ENCODE measurements around the gene SLC25A47. TPM values are rescaled to one million over a fixed set of nuclear protein-coding genes. Genes with fewer than 3 reads are reported as not detected.
"Not testable (repeated sequence)": the region's sequence is repeated elsewhere in the genome, so short reads cannot be mapped to it uniquely, and the experiment has no call there.

SLC25A47 gene
- total and polyA plus RNA-seq, 8 donors, result 0.73 TPM; not detected in 7

- intact Hi-C loops (cut with DNase I; ENCODE audit: low total_unique reads), result no loop called here
- TF ChIP-seq EP300 (IDR thresholded peaks at IDR 0.05), result no peak
- no peak for TF ChIP-seq POLR2AphosphoS5 (IDR thresholded peaks at IDR 0.05)
- TF ChIP-seq POLR2A (IDR thresholded peaks at IDR 0.05), result no peak
- no peak for TF ChIP-seq CTCF (IDR thresholded peaks at IDR 0.05)
- Histone ChIP-seq H3K4me3 (no peak overlapping the region), H3K27ac (peak overlapping the region in 1 of 5 donors; percentile 81), H3K36me3 (peaks cover 17 to 39% (median 31%) of the 10 kb centered on the region in 4 donors), H3K4me1 (peaks cover 16 to 52% (median 32%) of the 10 kb centered on the region in 4 donors), H3K27me3 (no peaks in the 10 kb centered on the region), H3K9me3 (no peaks in the 10 kb centered on the region)
- WGBS, 5 donors, result 81 to 86% (median 83%) methylated on average over 11 to 12 of the region's 12 CpGs
- peak in 1 of 2 donors; percentile 9 for DNase-seq
Observed at GRCh38 chr14:100294213-100294962, 28.8 kb upstream of the SLC25A47 start.

- 73 to 95% (median 91%) methylated on average over 2 of the region's 2 CpGs for WGBS, 5 donors
- TF ChIP-seq EP300 (IDR thresholded peaks at IDR 0.05) (no peak), POLR2A (IDR thresholded peaks at IDR 0.05) (no peak), CTCF (IDR thresholded peaks at IDR 0.05) (no peak), POLR2AphosphoS5 (IDR thresholded peaks at IDR 0.05) (no peak)
- Histone ChIP-seq H3K4me1 (peaks cover 16 to 52% (median 32%) of the 10 kb centered on the region in 4 donors), H3K36me3 (peaks cover 17 to 39% (median 31%) of the 10 kb centered on the region in 4 donors), H3K27me3 (no peaks in the 10 kb centered on the region), H3K27ac (peak overlapping the region in 1 of 5 donors; percentile 81), H3K4me3 (no peak overlapping the region), H3K9me3 (no peaks in the 10 kb centered on the region)
- DNase-seq, result peak in 1 of 2 donors; percentile 1
- intact Hi-C loops (cut with DNase I; ENCODE audit: low total_unique reads), result no loop called here
Observed at GRCh38 chr14:100294963-100295330, 28.2 kb upstream of the SLC25A47 start.

- TF ChIP-seq EP300 (IDR thresholded peaks at IDR 0.05) (no peak), POLR2A (IDR thresholded peaks at IDR 0.05) (no peak), POLR2AphosphoS5 (IDR thresholded peaks at IDR 0.05) (no peak), CTCF (IDR thresholded peaks at IDR 0.05) (no peak)
- peak overlapping the region in 2 of 5 donors; percentile 4 to 81 for H3K27ac ChIP-seq
- DNase-seq, result no peak
- peaks cover 16 to 52% (median 30%) of the 10 kb centered on the region in 4 donors for H3K4me1 ChIP-seq
- intact Hi-C loops (cut with DNase I; ENCODE audit: low total_unique reads), result no loop called here
- WGBS, 5 donors, result 92 to 95% (median 93%) methylated on average over 16 of the region's 16 CpGs
- H3K36me3 ChIP-seq, result peaks cover 17 to 37% (median 30%) of the 10 kb centered on the region in 4 donors
- H3K27me3 ChIP-seq, result no peaks in the 10 kb centered on the region
- no peaks in the 10 kb centered on the region for H3K9me3 ChIP-seq
- no peak overlapping the region for H3K4me3 ChIP-seq
Observed at GRCh38 chr14:100295376-100296105, 27.6 kb upstream of the SLC25A47 start.

GRCh38 chr14:100296106-100296651 lies 27.0 kb upstream of the SLC25A47 start:
- H3K27me3 ChIP-seq, result no peaks in the 10 kb centered on the region
- 79 to 89% (median 86%) methylated on average over 9 of the region's 9 CpGs for WGBS, 5 donors
- H3K4me1 ChIP-seq, result peaks cover 16 to 52% (median 29%) of the 10 kb centered on the region in 4 donors
- no peak overlapping the region for H3K4me3 ChIP-seq
- DNase-seq, result no peak
- intact Hi-C loops (cut with DNase I; ENCODE audit: low total_unique reads), result no loop called here
- peaks cover 12 to 31% (median 25%) of the 10 kb centered on the region in 4 donors for H3K36me3 ChIP-seq
- no peaks in the 10 kb centered on the region for H3K9me3 ChIP-seq
- no peak for TF ChIP-seq POLR2A (IDR thresholded peaks at IDR 0.05)
- TF ChIP-seq CTCF (IDR thresholded peaks at IDR 0.05), result no peak
- no peak for TF ChIP-seq POLR2AphosphoS5 (IDR thresholded peaks at IDR 0.05)
- H3K27ac ChIP-seq, result peak overlapping the region in 3 of 5 donors; percentile 4 to 81 (median 60)

GRCh38 chr14:100296729-100297128 lies 26.4 kb upstream of the SLC25A47 start:
- 67 to 80% (median 73%) methylated on average over 10 to 11 of the region's 11 CpGs for WGBS, 5 donors
- peak overlapping the region in 4 of 5 donors; percentile 60 to 81 (median 78) for H3K27ac ChIP-seq
- H3K27me3 ChIP-seq; H3K9me3 ChIP-seq; DNase-seq; intact Hi-C loops (cut with DNase I; ENCODE audit: low total_unique reads): not testable (repeated sequence)
- H3K4me1 ChIP-seq, result peaks cover 16 to 52% (median 29%) of the 10 kb centered on the region in 4 donors
- H3K4me3 ChIP-seq, result peak overlapping the region in 2 of 4 donors; percentile 4 to 8
- peaks cover 9 to 26% (median 20%) of the 10 kb centered on the region in 4 donors for H3K36me3 ChIP-seq

Measured in stomach (tissue), 9 donors.